Lower lobe of right lung (tissue), 2 donors: ENCODE results near the gene APH1B. TPM values are rescaled to one million over a fixed set of nuclear protein-coding genes. Genes with fewer than 3 reads are reported as not detected.

ENCODE experiments used
- ATAC-seq, 2 donors: fragments of 200-7000 bp; cut with Tn5 transposase; one replicate each; pipeline ENCODE4 v1.9.1; 2020 to 2022; ENCODE audit warnings: mild to moderate bottlenecking in 2 of 2, moderate library complexity in 2 of 2
- DNase-seq: peaks from one replicate; pipeline ENCODE4 v3.0.0-alpha.2; 2020
- H3K27ac ChIP-seq: fragments of 200-600 bp; one replicate; pipeline ENCODE4 v1.8.0; 2022
- H3K27me3 ChIP-seq: fragments of 200-600 bp; one replicate; pipeline ENCODE4 v1.8.0; 2022; ENCODE audit warnings: low read depth
- H3K36me3 ChIP-seq: fragments of 200-600 bp; one replicate; pipeline ENCODE4 v1.8.0; 2022; ENCODE audit warnings: mild to moderate bottlenecking
- H3K4me1 ChIP-seq: fragments of 200-600 bp; one replicate; pipeline ENCODE4 v1.8.0; 2022
- H3K4me3 ChIP-seq: fragments of 200-600 bp; one replicate; pipeline ENCODE4 v1.8.0; 2022; ENCODE audit warnings: mild to moderate bottlenecking
- H3K9me3 ChIP-seq: fragments of 200-600 bp; one replicate; pipeline ENCODE4 v1.8.0; 2022
- intact Hi-C: fragments of 100-400 bp; cut with DNase I; formaldehyde crosslinking; loops from one replicate; pipeline ENCODE4 v1.11.0; 2022
- total RNA-seq: library from RNA; stranded (reverse); fragmentation: NEBNext Ultra II Directional; extraction: Animal tissue kit (Norgen Biotek cat#: 25700); gene quantifications from one replicate; pipeline ENCODE4 v1.2.1, GENCODE V29; 2021
- TF ChIP-seq, protein P1 (sequence below): fragments of 200-600 bp; IDR thresholded peaks from one replicate; pipeline ENCODE4 v1.8.0; 2022; ENCODE audit warnings: antibody characterized with exemption, mild to moderate bottlenecking
- donor health status: DM: no; HTN: yes; CAD: no; lungs with severe emphysema.

The APH1B gene
- total RNA-seq, 1 donor from 2014 or later: 31.0 TPM

DNA sequence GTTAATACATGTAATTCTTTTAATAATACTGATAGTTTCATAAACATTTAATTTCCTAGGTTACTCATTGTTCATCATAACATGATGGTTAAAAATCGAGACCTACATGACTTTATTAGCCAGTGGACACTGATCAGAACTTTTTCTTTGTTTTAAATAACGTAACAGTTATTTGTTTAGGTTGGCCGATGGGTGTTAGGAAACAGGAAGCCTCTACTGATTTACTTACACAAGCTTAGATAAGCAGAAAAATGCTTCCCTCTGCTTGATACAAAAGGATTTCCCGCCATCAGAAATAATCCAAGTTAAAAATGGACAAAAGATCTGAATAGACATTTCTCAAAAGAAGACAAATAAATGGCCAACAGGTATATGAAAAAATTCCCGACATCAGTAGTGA, 16.6 kb upstream of the APH1B start:
- Histone ChIP-seq H3K36me3 (peaks cover 81% of the 10 kb centered on the region), H3K4me3 (no peak overlapping the region), H3K27ac (no peak overlapping the region), H3K9me3 (no peaks in the 10 kb centered on the region), H3K27me3 (no peaks in the 10 kb centered on the region), H3K4me1 (peaks cover 7% of the 10 kb centered on the region)
- TF ChIP-seq, protein P1, sequence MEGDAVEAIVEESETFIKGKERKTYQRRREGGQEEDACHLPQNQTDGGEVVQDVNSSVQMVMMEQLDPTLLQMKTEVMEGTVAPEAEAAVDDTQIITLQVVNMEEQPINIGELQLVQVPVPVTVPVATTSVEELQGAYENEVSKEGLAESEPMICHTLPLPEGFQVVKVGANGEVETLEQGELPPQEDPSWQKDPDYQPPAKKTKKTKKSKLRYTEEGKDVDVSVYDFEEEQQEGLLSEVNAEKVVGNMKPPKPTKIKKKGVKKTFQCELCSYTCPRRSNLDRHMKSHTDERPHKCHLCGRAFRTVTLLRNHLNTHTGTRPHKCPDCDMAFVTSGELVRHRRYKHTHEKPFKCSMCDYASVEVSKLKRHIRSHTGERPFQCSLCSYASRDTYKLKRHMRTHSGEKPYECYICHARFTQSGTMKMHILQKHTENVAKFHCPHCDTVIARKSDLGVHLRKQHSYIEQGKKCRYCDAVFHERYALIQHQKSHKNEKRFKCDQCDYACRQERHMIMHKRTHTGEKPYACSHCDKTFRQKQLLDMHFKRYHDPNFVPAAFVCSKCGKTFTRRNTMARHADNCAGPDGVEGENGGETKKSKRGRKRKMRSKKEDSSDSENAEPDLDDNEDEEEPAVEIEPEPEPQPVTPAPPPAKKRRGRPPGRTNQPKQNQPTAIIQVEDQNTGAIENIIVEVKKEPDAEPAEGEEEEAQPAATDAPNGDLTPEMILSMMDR: no peak
- DNase-seq (no peak), ATAC-seq (no peak)
- intact Hi-C loops: no loop called here

DNA sequence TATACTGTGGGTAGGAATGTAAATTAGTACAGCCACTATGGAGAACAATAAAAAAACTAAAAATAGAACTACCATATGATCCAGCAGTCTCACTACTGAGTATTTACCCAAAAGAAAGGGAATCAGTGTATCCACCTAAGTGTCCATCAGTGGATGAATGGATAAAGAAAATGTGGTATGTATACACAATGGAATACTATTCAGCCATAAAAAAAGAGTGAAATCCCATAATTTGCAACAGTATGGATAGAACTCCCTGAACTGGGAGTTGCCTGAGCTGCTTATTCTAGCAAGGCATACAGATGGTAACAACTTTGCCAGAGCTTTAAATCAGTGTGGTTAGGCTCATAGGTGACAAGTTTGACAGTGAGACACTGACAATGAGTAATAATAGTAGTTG, 16.1 kb upstream of the APH1B start:
- ATAC-seq: no peak
- intact Hi-C loops: no loop called here
- Histone ChIP-seq H3K36me3 (peaks cover 76% of the 10 kb centered on the region), H3K27me3 (no peaks in the 10 kb centered on the region), H3K4me3 (no peak overlapping the region), H3K4me1 (peaks cover 7% of the 10 kb centered on the region), H3K9me3 (no peaks in the 10 kb centered on the region), H3K27ac (no peak overlapping the region)
- DNase-seq: no peak
- TF ChIP-seq, protein P1: no peak

DNA sequence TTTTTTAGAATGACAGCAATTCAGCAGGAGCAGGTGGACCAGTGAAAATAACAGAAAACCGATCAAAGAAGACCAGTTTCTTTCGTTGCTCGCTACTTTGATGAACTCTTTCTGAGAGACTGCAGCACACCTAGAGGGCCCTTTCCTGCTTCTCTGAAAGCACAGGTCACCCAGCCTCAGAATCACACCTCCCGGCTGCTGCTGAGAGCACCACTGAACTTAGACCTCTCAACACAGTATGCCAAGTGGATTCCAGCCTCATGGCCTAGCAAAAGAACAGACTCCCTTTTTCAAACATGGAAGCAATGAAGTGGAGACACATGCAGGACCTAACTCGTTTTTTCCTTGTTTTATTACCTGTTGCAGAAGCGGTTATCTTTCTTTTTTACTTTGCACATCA, 13.9 kb upstream of the APH1B start:
- Histone ChIP-seq H3K27me3 (no peaks in the 10 kb centered on the region), H3K4me3 (no peak overlapping the region), H3K27ac (no peak overlapping the region), H3K9me3 (no peaks in the 10 kb centered on the region), H3K4me1 (no peaks in the 10 kb centered on the region), H3K36me3 (peaks cover 64% of the 10 kb centered on the region)
- no peak for ATAC-seq
- no peak for DNase-seq
- intact Hi-C loops: no loop called here
- TF ChIP-seq, protein P1: no peak

GRCh38 chr15:63264688-63265293, 12.6 kb upstream of the APH1B start:
- TF ChIP-seq, protein P1: no peak
- intact Hi-C loops: no loop called here
- ATAC-seq: no peak
- peaks cover 57% of the 10 kb centered on the region for H3K36me3 ChIP-seq
- H3K4me1 ChIP-seq: no peaks in the 10 kb centered on the region
- no peaks in the 10 kb centered on the region for H3K27me3 ChIP-seq
- H3K9me3 ChIP-seq: no peaks in the 10 kb centered on the region
- no peak for DNase-seq
- H3K4me3 ChIP-seq: no peak overlapping the region
- no peak overlapping the region for H3K27ac ChIP-seq

DNA sequence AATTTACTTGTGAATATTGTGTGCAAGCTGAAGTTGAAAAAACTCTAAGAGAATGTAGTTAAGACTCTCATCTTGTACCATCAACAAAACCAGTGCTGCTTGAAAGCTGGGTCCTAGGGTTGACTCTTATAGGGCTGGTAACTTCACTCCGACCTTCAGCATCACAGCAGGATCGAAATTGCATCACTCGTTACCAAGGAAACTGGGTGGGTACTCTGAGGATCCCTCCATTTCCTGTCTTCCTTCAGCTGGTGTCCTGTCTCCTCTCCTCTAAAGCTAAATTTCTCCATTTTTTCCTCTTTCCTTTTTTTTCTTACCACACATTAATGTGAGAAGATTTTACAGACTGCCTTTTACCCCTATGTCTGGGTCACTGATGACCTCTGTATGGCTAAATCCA, 3.0 kb upstream of the APH1B start:
- no peak overlapping the region for H3K4me3 ChIP-seq
- ATAC-seq: no peak
- H3K27me3 ChIP-seq: no peaks in the 10 kb centered on the region
- TF ChIP-seq, protein P1: no peak
- intact Hi-C loops: no loop called here
- no peak overlapping the region for H3K27ac ChIP-seq
- no peak for DNase-seq
- peaks cover 5% of the 10 kb centered on the region for H3K36me3 ChIP-seq
- H3K9me3 ChIP-seq: no peaks in the 10 kb centered on the region
- H3K4me1 ChIP-seq: peaks cover 22% of the 10 kb centered on the region
